Left kidney (tissue), 2 donors: ENCODE measurements around the gene TTLL11. TPM values are rescaled to one million over a fixed set of nuclear protein-coding genes. Genes with fewer than 3 reads are reported as not detected.
"Not testable (repeated sequence)": the region's sequence is repeated elsewhere in the genome, so short reads cannot be mapped to it uniquely, and the experiment has no call there.

Experiments
- DNase-seq: peaks from one replicate; pipeline ENCODE4 v3.0.0-alpha.2; 2013
- polyA plus RNA-seq: library from polyadenylated mRNA; unstranded; fragments of 120-200 nt; gene quantifications from one replicate; pipeline ENCODE4 v1.2.1, GENCODE V29; 2013; ENCODE audit not compliant: insufficient read length

The TTLL11 gene
- polyA plus RNA-seq, 1 donor = 7.7 TPM

- DNase-seq = no peak
Observed at GRCh38 chr9:122126331-122127261, 33.5 kb upstream of the TTLL11 start.

GRCh38 chr9:122125509-122126330, 32.6 kb upstream of the TTLL11 start:
- no peak for DNase-seq

- peak; percentile 71 for DNase-seq
Observed at GRCh38 chr9:122125158-122125508, 32.0 kb upstream of the TTLL11 start.

- DNase-seq = no peak
Observed at GRCh38 chr9:122124528-122124927, 31.4 kb upstream of the TTLL11 start.

- no peak for DNase-seq
Observed at GRCh38 chr9:122124048-122124447, 30.9 kb upstream of the TTLL11 start.

GRCh38 chr9:122122903-122123632, 30.0 kb upstream of the TTLL11 start:
- no peak for DNase-seq

- DNase-seq = no peak
Observed at GRCh38 chr9:122122468-122122867, 29.4 kb upstream of the TTLL11 start.

GRCh38 chr9:122121931-122122330, 28.8 kb upstream of the TTLL11 start:
- no peak for DNase-seq

GRCh38 chr9:122121391-122121790, 28.3 kb upstream of the TTLL11 start:
- no peak for DNase-seq

GRCh38 chr9:122120316-122121071, 27.4 kb upstream of the TTLL11 start:
- DNase-seq = no peak

- no peak for DNase-seq
Observed at GRCh38 chr9:122119721-122120120, 26.6 kb upstream of the TTLL11 start.

- no peak for DNase-seq
Observed at GRCh38 chr9:122119166-122119521, 26.0 kb upstream of the TTLL11 start.

GRCh38 chr9:122118343-122119165, 25.4 kb upstream of the TTLL11 start:
- no peak for DNase-seq

GRCh38 chr9:122117241-122117640, 24.1 kb upstream of the TTLL11 start:
- DNase-seq = not testable (repeated sequence)

GRCh38 chr9:122116448-122117173, 23.5 kb upstream of the TTLL11 start:
- DNase-seq = no peak

GRCh38 chr9:122116040-122116439, 22.9 kb upstream of the TTLL11 start:
- no peak for DNase-seq

- DNase-seq = no peak
Observed at GRCh38 chr9:122115176-122116035, 22.3 kb upstream of the TTLL11 start.

- no peak for DNase-seq
Observed at GRCh38 chr9:122113574-122113973, 20.5 kb upstream of the TTLL11 start.

- no peak for DNase-seq
Observed at GRCh38 chr9:122112238-122112637, 19.1 kb upstream of the TTLL11 start.
